Measurements from ENCODE around the gene RAB3GAP1. TPM values are rescaled to one million over a fixed set of nuclear protein-coding genes. Genes with fewer than 3 reads are reported as not detected.

Gene RAB3GAP1
- total RNA-seq, 1 experiment from 2014 or later, result 84.6 TPM

GRCh38 chr2:135202751-135203150 lies 150.7 kb downstream of the RAB3GAP1 start:
- no peak overlapping the region for H3K27ac ChIP-seq (ENCODE audit: low read length)
- H3K79me2 ChIP-seq (ENCODE audit: low read length), result no peaks in the 10 kb centered on the region
- H3K9ac ChIP-seq (ENCODE audit: low read length), result no peak overlapping the region
- H3K9me2 ChIP-seq (replicated peaks; ENCODE audit: insufficient read depth, low read length), result no peaks in the 10 kb centered on the region
- H3K27me3 ChIP-seq (ENCODE audit: low read length), result no peaks in the 10 kb centered on the region
- H4K20me1 ChIP-seq (ENCODE audit: insufficient read depth, low read depth, low read length), result no peaks in the 10 kb centered on the region
- H3K4me2 ChIP-seq (ENCODE audit: low read depth, low read length, poor library complexity, severe bottlenecking), result no peak overlapping the region
- no peaks in the 10 kb centered on the region for H3K9me3 ChIP-seq (ENCODE audit: low read length)
- DNase-seq, result no peak
- H2AFZ ChIP-seq (ENCODE audit: low read length), result no peak overlapping the region
- H3K4me3 ChIP-seq (ENCODE audit: low read length), result no peak overlapping the region
- H3K4me1 ChIP-seq (ENCODE audit: low read length), result no peaks in the 10 kb centered on the region
- no peaks in the 10 kb centered on the region for H3K36me3 ChIP-seq (ENCODE audit: insufficient read depth, low read length)

- no peak overlapping the region for H3K4me2 ChIP-seq (ENCODE audit: low read depth, low read length, poor library complexity, severe bottlenecking)
- no peak overlapping the region for H3K4me3 ChIP-seq (ENCODE audit: low read length)
- no peak overlapping the region for H3K27ac ChIP-seq (ENCODE audit: low read length)
- no peaks in the 10 kb centered on the region for H3K36me3 ChIP-seq (ENCODE audit: insufficient read depth, low read length)
- no peaks in the 10 kb centered on the region for H3K9me2 ChIP-seq (replicated peaks; ENCODE audit: insufficient read depth, low read length)
- no peaks in the 10 kb centered on the region for H3K27me3 ChIP-seq (ENCODE audit: low read length)
- H2AFZ ChIP-seq (ENCODE audit: low read length), result no peak overlapping the region
- H3K9ac ChIP-seq (ENCODE audit: low read length), result no peak overlapping the region
- no peaks in the 10 kb centered on the region for H3K9me3 ChIP-seq (ENCODE audit: low read length)
- H3K79me2 ChIP-seq (ENCODE audit: low read length), result no peaks in the 10 kb centered on the region
- DNase-seq, result no peak
- no peaks in the 10 kb centered on the region for H4K20me1 ChIP-seq (ENCODE audit: insufficient read depth, low read depth, low read length)
- 0 out of 2 replicates have a peak, but pooled peaks cover 2% of the 10 kb centered on the region for H3K4me1 ChIP-seq (ENCODE audit: low read length)
These were observed 151.9 kb downstream of the RAB3GAP1 start for GRCh38 chr2:135203944-135204343.

- no peak overlapping the region for H2AFZ ChIP-seq (ENCODE audit: low read length)
- H3K36me3 ChIP-seq (ENCODE audit: insufficient read depth, low read length), result no peaks in the 10 kb centered on the region
- no peaks in the 10 kb centered on the region for H4K20me1 ChIP-seq (ENCODE audit: insufficient read depth, low read depth, low read length)
- no peaks in the 10 kb centered on the region for H3K9me3 ChIP-seq (ENCODE audit: low read length)
- no peaks in the 10 kb centered on the region for H3K27me3 ChIP-seq (ENCODE audit: low read length)
- H3K9ac ChIP-seq (ENCODE audit: low read length), result no peak overlapping the region
- no peaks in the 10 kb centered on the region for H3K79me2 ChIP-seq (ENCODE audit: low read length)
- H3K4me2 ChIP-seq (ENCODE audit: low read depth, low read length, poor library complexity, severe bottlenecking), result no peak overlapping the region
- no peak overlapping the region for H3K27ac ChIP-seq (ENCODE audit: low read length)
- no peak for DNase-seq
- H3K4me3 ChIP-seq (ENCODE audit: low read length), result no peak overlapping the region
- no peaks in the 10 kb centered on the region for H3K9me2 ChIP-seq (replicated peaks; ENCODE audit: insufficient read depth, low read length)
- H3K4me1 ChIP-seq (ENCODE audit: low read length), result 0 out of 2 replicates have a peak, but pooled peaks cover 2% of the 10 kb centered on the region
These were observed 155.9 kb downstream of the RAB3GAP1 start for GRCh38 chr2:135208016-135208415.

- H3K4me3 ChIP-seq (ENCODE audit: low read length), result no peak overlapping the region
- H3K9me3 ChIP-seq (ENCODE audit: low read length), result no peaks in the 10 kb centered on the region
- no peak for DNase-seq
- no peaks in the 10 kb centered on the region for H3K27me3 ChIP-seq (ENCODE audit: low read length)
- H4K20me1 ChIP-seq (ENCODE audit: insufficient read depth, low read depth, low read length), result no peaks in the 10 kb centered on the region
- H3K79me2 ChIP-seq (ENCODE audit: low read length), result no peaks in the 10 kb centered on the region
- H3K27ac ChIP-seq (ENCODE audit: low read length), result no peak overlapping the region
- no peak overlapping the region for H2AFZ ChIP-seq (ENCODE audit: low read length)
- H3K4me2 ChIP-seq (ENCODE audit: low read depth, low read length, poor library complexity, severe bottlenecking), result no peak overlapping the region
- H3K9ac ChIP-seq (ENCODE audit: low read length), result no peak overlapping the region
- H3K4me1 ChIP-seq (ENCODE audit: low read length), result 0 out of 2 replicates have a peak, but pooled peaks cover 2% of the 10 kb centered on the region
- H3K36me3 ChIP-seq (ENCODE audit: insufficient read depth, low read length), result no peaks in the 10 kb centered on the region
- no peaks in the 10 kb centered on the region for H3K9me2 ChIP-seq (replicated peaks; ENCODE audit: insufficient read depth, low read length)
These were observed 160.7 kb downstream of the RAB3GAP1 start for GRCh38 chr2:135212757-135213156.

- Histone ChIP-seq H3K9me3 (ENCODE audit: low read length) (no peaks in the 10 kb centered on the region), H3K4me3 (ENCODE audit: low read length) (no peak overlapping the region), H3K79me2 (ENCODE audit: low read length) (no peaks in the 10 kb centered on the region), H4K20me1 (ENCODE audit: insufficient read depth, low read depth, low read length) (no peaks in the 10 kb centered on the region), H3K36me3 (ENCODE audit: insufficient read depth, low read length) (no peaks in the 10 kb centered on the region), H3K4me2 (ENCODE audit: low read depth, low read length, poor library complexity, severe bottlenecking) (no peak overlapping the region), H3K4me1 (ENCODE audit: low read length) (no peaks in the 10 kb centered on the region), H3K27ac (ENCODE audit: low read length) (no peak overlapping the region), H3K27me3 (ENCODE audit: low read length) (no peaks in the 10 kb centered on the region), H2AFZ (ENCODE audit: low read length) (no peak overlapping the region), H3K9me2 (replicated peaks; ENCODE audit: insufficient read depth, low read length) (no peaks in the 10 kb centered on the region), H3K9ac (ENCODE audit: low read length) (no peak overlapping the region)
- no peak for DNase-seq
These were observed 166.3 kb downstream of the RAB3GAP1 start for GRCh38 chr2:135218426-135218825.

- H3K27ac ChIP-seq (ENCODE audit: low read length), result no peak overlapping the region
- H3K79me2 ChIP-seq (ENCODE audit: low read length), result no peaks in the 10 kb centered on the region
- no peaks in the 10 kb centered on the region for H3K4me1 ChIP-seq (ENCODE audit: low read length)
- H3K4me3 ChIP-seq (ENCODE audit: low read length), result no peak overlapping the region
- H3K9ac ChIP-seq (ENCODE audit: low read length), result no peak overlapping the region
- H3K4me2 ChIP-seq (ENCODE audit: low read depth, low read length, poor library complexity, severe bottlenecking), result no peak overlapping the region
- no peaks in the 10 kb centered on the region for H4K20me1 ChIP-seq (ENCODE audit: insufficient read depth, low read depth, low read length)
- DNase-seq, result no peak
- no peaks in the 10 kb centered on the region for H3K9me3 ChIP-seq (ENCODE audit: low read length)
- H3K9me2 ChIP-seq (replicated peaks; ENCODE audit: insufficient read depth, low read length), result no peaks in the 10 kb centered on the region
- H3K36me3 ChIP-seq (ENCODE audit: insufficient read depth, low read length), result no peaks in the 10 kb centered on the region
- no peaks in the 10 kb centered on the region for H3K27me3 ChIP-seq (ENCODE audit: low read length)
- no peak overlapping the region for H2AFZ ChIP-seq (ENCODE audit: low read length)
These were observed 167.1 kb downstream of the RAB3GAP1 start for GRCh38 chr2:135219226-135219625.

Small RNA genes within 50 kb of the gene (small RNA-seq; reads per million reads assigned to genes)
- gene SNORA40B, result 0.43 reads per million, percentile 6 among the genes with 10 or more reads in this experiment

Other genes with a start within 250 kb of the RAB3GAP1 start
- gene ACMSD, start 213.7 kb upstream of the RAB3GAP1 start, total RNA-seq (2014; rRNA removed; shearing (Covaris generic); ENCODE audit: low replicate concordance), result not detected in 2 replicates
- 15.0 and 42.9 TPM in 2 replicates for gene CCNT2, start 133.5 kb upstream of the RAB3GAP1 start, total RNA-seq (2014; rRNA removed; shearing (Covaris generic); ENCODE audit: low replicate concordance)
- not detected in 2 replicates for gene MAP3K19, start 4.8 kb upstream of the RAB3GAP1 start, total RNA-seq (2014; rRNA removed; shearing (Covaris generic); ENCODE audit: low replicate concordance)